NCI-H2227 treated with DMSO at 0.1 percent for 48 hours (cell line): ENCODE measurements around the gene KRTAP5-5.
A peak's percentile ranks its signal among the peaks of the same experiment; 100 is the strongest.
"Not testable (repeated sequence)": the region's sequence is repeated elsewhere in the genome, so short reads cannot be mapped to it uniquely, and the experiment has no call there.

Experiments used
- DNase-seq: peaks from one replicate; lab custom pipeline; 2025; lab: John Stamatoyannopoulos, UW

Gene KRTAP5-5

GRCh38 chr11:1642288-1643145 lies 12.9 kb downstream of the KRTAP5-5 start:
- DNase-seq: no peak

- no peak for DNase-seq
Measured at GRCh38 chr11:1643146-1643690, 13.6 kb downstream of the KRTAP5-5 start.

GRCh38 chr11:1644601-1645356 lies 15.2 kb downstream of the KRTAP5-5 start:
- no peak for DNase-seq

GRCh38 chr11:1645357-1645821 lies 15.8 kb downstream of the KRTAP5-5 start:
- DNase-seq: no peak

- not testable (repeated sequence) for DNase-seq
Measured at GRCh38 chr11:1646540-1646939, 17.0 kb downstream of the KRTAP5-5 start.

- no peak for DNase-seq
Measured at GRCh38 chr11:1647901-1648652, 18.5 kb downstream of the KRTAP5-5 start.

GRCh38 chr11:1648653-1649420 lies 19.3 kb downstream of the KRTAP5-5 start:
- no peak for DNase-seq

GRCh38 chr11:1650034-1650917 lies 20.7 kb downstream of the KRTAP5-5 start:
- DNase-seq: no peak

- peak; percentile 30 for DNase-seq
Measured at GRCh38 chr11:1650918-1651262, 21.3 kb downstream of the KRTAP5-5 start.

- DNase-seq: no peak
Measured at GRCh38 chr11:1651411-1651980, 21.9 kb downstream of the KRTAP5-5 start.

- no peak for DNase-seq
Measured at GRCh38 chr11:1652026-1652425, 22.5 kb downstream of the KRTAP5-5 start.

- no peak for DNase-seq
Measured at GRCh38 chr11:1652442-1652770, 22.8 kb downstream of the KRTAP5-5 start.

- peak; percentile 76 for DNase-seq
Measured at GRCh38 chr11:1652771-1653540, 23.4 kb downstream of the KRTAP5-5 start.

GRCh38 chr11:1653541-1654387 lies 24.2 kb downstream of the KRTAP5-5 start:
- no peak for DNase-seq

- no peak for DNase-seq
Measured at GRCh38 chr11:1654388-1655167, 25.0 kb downstream of the KRTAP5-5 start.

GRCh38 chr11:1655168-1656060 lies 25.8 kb downstream of the KRTAP5-5 start:
- DNase-seq: no peak

GRCh38 chr11:1656061-1656441 lies 26.5 kb downstream of the KRTAP5-5 start:
- no peak for DNase-seq
